ENCODE results near the gene TRIM41. TPM values are rescaled to one million over a fixed set of nuclear protein-coding genes. Genes with fewer than 3 reads are reported as not detected.
"Not testable (repeated sequence)": the region's sequence is repeated elsewhere in the genome, so short reads cannot be mapped to it uniquely, and the experiment has no call there.

Gene TRIM41
- total RNA-seq, 1 donor from 2014 or later, result 47.6 TPM

GRCh38 chr5:181192337-181193046 lies 30.6 kb upstream of the TRIM41 start:
- DNase-seq (ENCODE audit: low spot score), result no peak

- DNase-seq (ENCODE audit: low spot score), result no peak
These were observed 29.4 kb upstream of the TRIM41 start for GRCh38 chr5:181193656-181194055.

- no peak for DNase-seq (ENCODE audit: low spot score)
These were observed 28.4 kb upstream of the TRIM41 start for GRCh38 chr5:181194489-181195248.

GRCh38 chr5:181195249-181195761 lies 27.8 kb upstream of the TRIM41 start:
- DNase-seq (ENCODE audit: low spot score), result no peak

- DNase-seq (ENCODE audit: low spot score), result no peak
These were observed 25.6 kb upstream of the TRIM41 start for GRCh38 chr5:181197326-181197951.

- no peak for DNase-seq (ENCODE audit: low spot score)
These were observed 24.9 kb upstream of the TRIM41 start for GRCh38 chr5:181198106-181198685.

GRCh38 chr5:181198905-181199519 lies 24.1 kb upstream of the TRIM41 start:
- DNase-seq (ENCODE audit: low spot score), result no peak

GRCh38 chr5:181199881-181200638 lies 23.0 kb upstream of the TRIM41 start:
- DNase-seq (ENCODE audit: low spot score), result no peak

GRCh38 chr5:181200816-181201215 lies 22.3 kb upstream of the TRIM41 start:
- DNase-seq (ENCODE audit: low spot score), result no peak

GRCh38 chr5:181203093-181203711 lies 19.9 kb upstream of the TRIM41 start:
- DNase-seq (ENCODE audit: low spot score), result no peak

- no peak for DNase-seq (ENCODE audit: low spot score)
These were observed 19.3 kb upstream of the TRIM41 start for GRCh38 chr5:181203777-181204112.

- DNase-seq (ENCODE audit: low spot score), result no peak
These were observed 18.8 kb upstream of the TRIM41 start for GRCh38 chr5:181204113-181204825.

- DNase-seq (ENCODE audit: low spot score), result no peak
These were observed 18.0 kb upstream of the TRIM41 start, which contains the start of gene TRIM7 for GRCh38 chr5:181204826-181205760. Gene TRIM7, minus strand, starts transcription at chr5:181205196. Its CDS starts 86 bp downstream, at chr5:181205110.

GRCh38 chr5:181205761-181206649 lies 17.1 kb upstream of the TRIM41 start:
- no peak for DNase-seq (ENCODE audit: low spot score)

GRCh38 chr5:181207214-181207959 lies 15.7 kb upstream of the TRIM41 start:
- DNase-seq (ENCODE audit: low spot score), result peak; percentile 84

- DNase-seq (ENCODE audit: low spot score), result no peak
These were observed 15.2 kb upstream of the TRIM41 start for GRCh38 chr5:181207960-181208253.

GRCh38 chr5:181209006-181209405 lies 14.1 kb upstream of the TRIM41 start:
- DNase-seq (ENCODE audit: low spot score), result not testable (repeated sequence)
